HCT116 (cell line): ENCODE results near the gene CLDN9. TPM values are rescaled to one million over a fixed set of nuclear protein-coding genes. Genes with fewer than 3 reads are reported as not detected.

ENCODE experiments used
- ATAC-seq: fragments of 200-7000 bp; cut with Tn5 transposase; 2 replicates; pipeline ENCODE4 v1.9.1; 2020; ENCODE audit warnings: mild to moderate bottlenecking, moderate library complexity
- BruUV-seq: library from RNA; stranded (reverse); fragments of 400-500 nt; replicated peaks from 2 replicates; lab custom pipeline; 2021; lab: Mats Ljungman, UMichigan
- CTCF ChIA-PET: fragments of 300-600 bp; sonication (Branson Sonifier 250); formaldehyde crosslinking; loops from one replicate; lab custom pipeline; 2021; ENCODE audit warnings: antibody characterized with exemption; lab: Charles Lee
- POLR2A ChIA-PET: fragments of 300-600, 350-600 bp; sonication (Branson Sonifier 250); formaldehyde crosslinking; loops from one replicate; lab custom pipeline; 2021; ENCODE audit warnings: antibody characterized with exemption; lab: Charles Lee
- RAD21 ChIA-PET, 2 experiments: fragments of 300-600 bp; sonication (Branson Sonifier 250); formaldehyde crosslinking; loops; one replicate each; lab custom pipeline; 2023; ENCODE audit warnings: low total read pairs in 2 of 2; ENCODE audit not compliant: uncharacterized antibody in 2 of 2, unreplicated experiment in 2 of 2, low non-redundant PET in 1 of 2; lab: Charles Lee
- DNase-seq: peaks from one replicate; pipeline ENCODE4 v3.0.0-alpha.2; 2010; ENCODE audit warnings: low read depth, low spot score
- H2AFZ ChIP-seq: fragments of 200-600 bp; shearing (Covaris generic), sonication (generic); 2 replicates; pipeline ENCODE4 v1.6.1; 2017; ENCODE audit warnings: low read depth, mixed run types, mixed read lengths, antibody characterized with exemption, low read length; ENCODE audit not compliant: poor library complexity, severe bottlenecking
- H3K27ac ChIP-seq: 2 replicates; pipeline ENCODE4 v1.5.1; 2012; ENCODE audit warnings: low read depth, low read length
- H3K27me3 ChIP-seq: fragments of 200-600 bp; sonication (generic); 2 replicates; pipeline ENCODE4 v1.6.1; 2016; ENCODE audit warnings: mixed run types, low read length, mixed read lengths; ENCODE audit not compliant: insufficient read depth
- H3K36me3 ChIP-seq, 2 experiments: fragments of 200-500 bp in 1 of 2; fragments of 200-600 bp in 1 of 2; sonication (Bioruptor generic) in 1 of 2; sonication (generic) in 1 of 2; 2 replicates each; pipeline versions ENCODE4 v1.5.1 to v1.6.1; 2014 to 2016; ENCODE audit warnings: low read length in 2 of 2, inconsistent platforms in 1 of 2, mixed read lengths in 1 of 2, mixed run types in 1 of 2; ENCODE audit not compliant: insufficient read depth in 2 of 2, control insufficient read depth in 1 of 2
- H3K4me1 ChIP-seq, 2 experiments: fragments of 200-600 bp in 1 of 2; sonication (generic) in 1 of 2; 2 replicates each; pipeline versions ENCODE4 v1.5.1 to v1.6.1; 2012 to 2017; ENCODE audit warnings: low read length in 2 of 2, inconsistent platforms in 1 of 2, mild to moderate bottlenecking in 1 of 2, mixed read lengths in 1 of 2, mixed run types in 1 of 2, moderate library complexity in 1 of 2; ENCODE audit not compliant: insufficient read depth in 2 of 2, control insufficient read depth in 1 of 2
- H3K4me2 ChIP-seq: fragments of 200-600 bp; sonication (generic); 2 replicates; pipeline ENCODE4 v1.6.1; 2017; ENCODE audit warnings: mixed run types, low read length, mixed read lengths
- H3K4me3 ChIP-seq, 2 experiments: fragments of 200-600 bp in 1 of 2; sonication (generic) in 1 of 2; replicated peaks in 1 of 2; 2 replicates each; pipeline ENCODE4 v1.5.1; 2011 to 2016; ENCODE audit warnings: low read length in 2 of 2, control low read depth in 1 of 2, low read depth in 1 of 2, mild to moderate bottlenecking in 1 of 2, mixed read lengths in 1 of 2, mixed run types in 1 of 2
- H3K79me2 ChIP-seq: fragments of 200-600 bp; sonication (generic); 2 replicates; pipeline ENCODE4 v1.6.1; 2017; ENCODE audit warnings: mild to moderate bottlenecking, mixed run types, low read length, moderate library complexity, mixed read lengths; ENCODE audit not compliant: insufficient read depth
- H3K9ac ChIP-seq: fragments of 200-600 bp; sonication (generic); 2 replicates; pipeline ENCODE4 v1.6.1; 2016; ENCODE audit warnings: low read length, mixed read lengths
- H3K9me2 ChIP-seq: fragments of 200-600 bp; sonication (generic), shearing (Covaris generic); 2 replicates; pipeline ENCODE4 v1.6.1; 2017; ENCODE audit warnings: mixed run types, mild to moderate bottlenecking, moderate library complexity; ENCODE audit not compliant: insufficient read depth
- H3K9me3 ChIP-seq, 2 experiments: fragments of 200-500 bp in 1 of 2; fragments of 200-600 bp in 1 of 2; sonication (Bioruptor generic) in 1 of 2; sonication (generic) in 1 of 2; 2 replicates each; pipeline ENCODE4 v1.6.1; 2014 to 2017; ENCODE audit warnings: low read length in 2 of 2, mixed read lengths in 2 of 2, inconsistent platforms in 1 of 2, low read depth in 1 of 2, mild to moderate bottlenecking in 1 of 2, mixed run types in 1 of 2, moderate library complexity in 1 of 2; ENCODE audit not compliant: control insufficient read depth in 1 of 2, insufficient read depth in 1 of 2
- H4K20me1 ChIP-seq: fragments of 200-600 bp; sonication (generic), shearing (Covaris generic); 2 replicates; pipeline ENCODE4 v1.6.1; 2017; ENCODE audit warnings: mixed run types, mild to moderate bottlenecking, moderate library complexity; ENCODE audit not compliant: insufficient read depth
- CTCF ChIP-seq, 3 experiments: fragments of 200-600 bp in 1 of 3; sonication (generic) in 1 of 3; IDR thresholded peaks in 2 of 3; conservative IDR thresholded peaks in 1 of 3; 2 replicates each; pipeline ENCODE4 v1.5.1; 2012 to 2017; ENCODE audit warnings: low read depth in 2 of 3, low read length in 2 of 3, antibody characterized with exemption in 1 of 3, borderline replicate concordance in 1 of 3, control low read depth in 1 of 3, mild to moderate bottlenecking in 1 of 3, mixed read lengths in 1 of 3, mixed run types in 1 of 3, moderate library complexity in 1 of 3; ENCODE audit not compliant: insufficient read depth in 1 of 3
- ELF1 ChIP-seq: IDR thresholded peaks from 2 replicates; pipeline ENCODE4 v1.6.1; 2012; ENCODE audit warnings: low read depth, borderline replicate concordance
- EZH2 ChIP-seq: fragments of 200-600 bp; sonication (generic); IDR thresholded peaks from 2 replicates; pipeline ENCODE4 v1.6.1; 2017; ENCODE audit warnings: antibody characterized with exemption, mixed run types
- EZH2phosphoT487 ChIP-seq: fragments of 200-600 bp; IDR thresholded peaks from 2 replicates; pipeline ENCODE4 v1.6.1; 2018; ENCODE audit warnings: antibody characterized with exemption, borderline replicate concordance
- REST ChIP-seq: IDR thresholded peaks from 2 replicates; pipeline ENCODE4 v1.6.1; 2012; ENCODE audit warnings: low read depth
- SIN3A ChIP-seq: IDR thresholded peaks from 2 replicates; pipeline ENCODE4 v1.6.1; 2012; ENCODE audit warnings: low read depth
- SRF ChIP-seq: IDR thresholded peaks from 2 replicates; pipeline ENCODE4 v1.6.1; 2012; ENCODE audit warnings: low read depth
- TCF7L2 ChIP-seq: IDR thresholded peaks from 2 replicates; pipeline ENCODE4 v1.7.0; 2011; ENCODE audit warnings: borderline replicate concordance, inconsistent platforms; ENCODE audit not compliant: insufficient read depth, insufficient read length; ENCODE audit errors: extremely low read depth
- ZFX ChIP-seq: fragments of 450-650 bp; IDR thresholded peaks from 2 replicates; pipeline ENCODE4 v1.6.1; 2017
- intact Hi-C: fragments of 100-400 bp; cut with micrococcal nuclease; formaldehyde crosslinking; loops from 2 replicates; pipeline ENCODE4 v1.10.0; 2022
- total RNA-seq: library from RNA; stranded (reverse); gene quantifications from one replicate; pipeline ENCODE4 v1.2.1, GENCODE V29; 2021; ENCODE audit not compliant: unreplicated experiment

The CLDN9 gene
- total RNA-seq, 1 experiment from 2014 or later, result 0.76 TPM

DNA sequence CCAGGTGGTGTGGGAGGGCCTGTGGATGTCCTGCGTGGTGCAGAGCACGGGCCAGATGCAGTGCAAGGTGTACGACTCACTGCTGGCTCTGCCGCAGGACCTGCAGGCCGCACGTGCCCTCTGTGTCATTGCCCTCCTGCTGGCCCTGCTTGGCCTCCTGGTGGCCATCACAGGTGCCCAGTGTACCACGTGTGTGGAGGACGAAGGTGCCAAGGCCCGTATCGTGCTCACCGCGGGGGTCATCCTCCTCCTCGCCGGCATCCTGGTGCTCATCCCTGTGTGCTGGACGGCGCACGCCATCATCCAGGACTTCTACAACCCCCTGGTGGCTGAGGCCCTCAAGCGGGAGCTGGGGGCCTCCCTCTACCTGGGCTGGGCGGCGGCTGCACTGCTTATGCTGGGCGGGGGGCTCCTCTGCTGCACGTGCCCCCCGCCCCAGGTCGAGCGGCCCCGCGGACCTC lies 798 bp downstream of the CLDN9 start:
- Histone ChIP-seq H2AFZ (no peak overlapping the region), H3K9me3 (no peaks in the 10 kb centered on the region), H3K4me3 (peak overlapping the region in 1 of 2 experiments; percentile 22; a peak in 1 of 4 replicates), H3K4me1 (peaks cover 52 to 84% of the 10 kb centered on the region in 2 experiments), H3K36me3 (no peaks in the 10 kb centered on the region), H3K27ac (peak overlapping the region; percentile 37; the same call in 1 of the 2 replicates), H3K4me2 (peak overlapping the region; percentile 79), H3K79me2 (no peaks in the 10 kb centered on the region), H3K27me3 (no peaks in the 10 kb centered on the region), H3K9me2 (no peaks in the 10 kb centered on the region), H4K20me1 (no peaks in the 10 kb centered on the region), H3K9ac (peak overlapping the region; percentile 48)
- intact Hi-C loops, result no loop called here
- ChIA-PET RAD21 (no interaction called here), CTCF (interaction anchor here (1.0 kb wide), 1 partner anchor 10 kb away, joined by 3 read pairs; no protein-coding TSS in a partner anchor), POLR2A (interaction anchor here (1.0 kb wide), 1 partner anchor 9 kb away, joined by 5 read pairs; no protein-coding TSS in a partner anchor)
- BruUV-seq, result no TSS peak
- ATAC-seq, result peak; percentile 35
- DNase-seq, result no peak
- TF ChIP-seq EZH2phosphoT487, result no peak
- TF ChIP-seq ZFX, result 0 out of 2 replicates have a peak, but pooled peaks have one; percentile 25
- peak in 1 of 3 experiments; percentile 8; a peak in 1 of 6 replicates for TF ChIP-seq CTCF (IDR thresholded peaks at IDR 0.05 in 2 of 3, conservative IDR thresholded peaks at IDR 0.05 in 1 of 3; ENCODE audit: borderline replicate concordance in 1 of 3, insufficient read depth in 1 of 3, low read depth in 2 of 3, low read length in 2 of 3)

DNA sequence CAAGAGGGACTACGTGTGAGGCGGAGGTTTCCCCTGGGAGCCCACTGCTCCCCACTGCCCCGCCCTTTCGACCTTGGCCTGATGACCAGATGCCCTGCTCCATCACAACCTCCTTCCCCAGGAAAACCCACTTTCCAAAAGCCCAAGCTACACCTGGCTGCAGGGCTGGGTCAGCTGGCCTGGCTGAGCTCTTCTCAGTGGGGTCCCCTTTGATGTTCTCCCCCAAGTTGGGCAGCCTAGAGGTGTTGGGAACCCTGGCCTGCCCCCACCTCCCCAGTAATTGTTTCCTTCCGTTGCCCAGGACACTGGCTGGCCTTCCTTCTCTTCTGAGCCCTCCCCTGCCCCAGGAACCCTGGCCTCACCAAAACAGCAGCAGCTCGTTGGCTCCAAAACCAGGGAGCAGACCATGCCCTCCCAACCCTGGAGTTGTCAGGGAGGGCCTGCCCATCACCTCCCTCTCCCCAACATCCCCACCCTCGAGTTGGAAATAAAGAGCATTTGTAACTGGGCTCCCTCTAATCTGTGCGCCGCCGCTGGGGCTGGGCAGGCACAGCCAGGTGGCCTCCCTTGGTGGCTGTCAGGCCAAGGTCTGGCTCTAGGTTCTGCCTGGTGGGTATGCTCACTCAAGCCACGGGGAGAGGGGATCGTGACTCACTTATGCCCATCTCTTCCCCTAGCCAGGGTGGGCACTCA lies 1.4 kb downstream of the CLDN9 start:
- no TSS peak for BruUV-seq
- POLR2A ChIA-PET, result interaction anchor here (1.0 kb wide), 1 partner anchor 8 kb away, joined by 5 read pairs; no protein-coding TSS in a partner anchor

More for the DNA sequence above, 1.4 kb downstream of the CLDN9 start:
- peak overlapping the region; percentile 37; the same call in 1 of the 2 replicates for H3K27ac ChIP-seq
- H4K20me1 ChIP-seq, result no peaks in the 10 kb centered on the region
- CTCF ChIA-PET, result no interaction called here
- H3K9me3 ChIP-seq, result no peaks in the 10 kb centered on the region
- 0 out of 2 replicates have a peak overlapping the region, but pooled peaks have one; percentile 48 for H3K9ac ChIP-seq
- intact Hi-C loops, result no loop called here
- RAD21 ChIA-PET, result no interaction called here
- TF ChIP-seq ELF1 (no peak), SIN3A (no peak), TCF7L2 (no peak), EZH2 (no peak), REST (no peak), SRF (no peak)
- H3K4me3 ChIP-seq, result no peak overlapping the region
- no peak overlapping the region for H2AFZ ChIP-seq
- no peaks in the 10 kb centered on the region for H3K36me3 ChIP-seq
- ATAC-seq (no peak), DNase-seq (no peak)
- H3K27me3 ChIP-seq, result no peaks in the 10 kb centered on the region
- H3K4me2 ChIP-seq, result peak overlapping the region; percentile 79; the same call in 1 of the 2 replicates
- H3K4me1 ChIP-seq, result peaks cover 48 to 83% of the 10 kb centered on the region in 2 experiments
- no peaks in the 10 kb centered on the region for H3K9me2 ChIP-seq
- no peaks in the 10 kb centered on the region for H3K79me2 ChIP-seq
